Vein endothelial cell (primary cell): ENCODE results near the gene FAM156A. TPM values are rescaled to one million over a fixed set of nuclear protein-coding genes. Genes with fewer than 3 reads are reported as not detected.

Source experiments
- total RNA-seq: library from RNA; depleted of rRNA; stranded (reverse); fragments of >200 nt; gene quantifications from 2 replicates; pipeline ENCODE4 v1.2.3, GENCODE V29; 2012

Gene FAM156A
- total RNA-seq: 4.9 and 8.1 TPM in 2 replicates

GRCh38 chrX:52958113-52958959, at the start of gene FAM156A:
Gene FAM156A (minus strand): TSS chrX:52958518. CDS start chrX:52948588, 9,930 bp downstream.

Other genes starting within 250 kb of the FAM156A start
- gene SSX2B, start 207.3 kb downstream of the FAM156A start, total RNA-seq: not detected in 2 replicates
- not detected in 2 replicates for gene SPANXN5, start 161.1 kb downstream of the FAM156A start, total RNA-seq
- gene XAGE5, start 147.2 kb downstream of the FAM156A start, total RNA-seq: not detected in 2 replicates
- gene XAGE3, start 90.4 kb downstream of the FAM156A start, total RNA-seq: not detected in 2 replicates
- gene FAM156B, start 61.2 kb downstream of the FAM156A start, total RNA-seq: 5.6 and 7.8 TPM in 2 replicates
- gene GPR173, start 90.3 kb upstream of the FAM156A start, total RNA-seq: 1.9 and 3.6 TPM in 2 replicates
- gene TSPYL2, start 123.8 kb upstream of the FAM156A start, total RNA-seq: 8.3 and 8.5 TPM in 2 replicates
- 6.7 and 7.5 TPM in 2 replicates for gene KANTR, start 135.6 kb upstream of the FAM156A start, total RNA-seq